LNCaP clone FGC (cell line): Measurements from ENCODE around the gene ENOSF1.

Experiments used
- DNase-seq: peaks from one replicate; pipeline ENCODE4 v3.0.0-alpha.2; 2011; ENCODE audit warnings: low read depth
- H3K4me3 ChIP-seq: 2 replicates; pipeline ENCODE4 v1.5.1; 2011; ENCODE audit warnings: mild to moderate bottlenecking, low read depth, low read length, control low read depth
- TF ChIP-seq, protein P1 (sequence below): IDR thresholded peaks from 2 replicates; pipeline ENCODE4 v1.5.1; 2012; ENCODE audit warnings: mild to moderate bottlenecking; ENCODE audit not compliant: control insufficient read depth, insufficient read depth; ENCODE audit errors: extremely low read depth

ENOSF1 gene

DNA sequence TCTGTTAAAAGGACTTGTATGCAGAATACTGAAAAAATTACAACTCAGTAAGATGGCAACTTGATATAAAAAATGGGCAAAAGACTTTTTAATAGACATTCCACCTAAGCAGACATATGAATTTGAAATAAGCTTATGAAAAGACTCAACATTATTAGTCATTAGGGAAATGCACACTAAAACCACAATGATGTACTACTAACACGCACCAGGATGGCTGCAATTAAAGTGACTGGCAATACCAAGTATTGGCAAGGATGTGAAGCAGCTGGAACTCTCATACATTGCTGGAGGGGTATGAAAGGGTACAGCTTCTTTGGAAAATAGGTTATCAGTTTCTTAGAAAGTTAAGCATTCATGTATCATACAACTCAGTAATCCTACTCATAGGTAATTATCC lies 3.2 kb upstream of the ENOSF1 start:
- TF ChIP-seq, protein P1, sequence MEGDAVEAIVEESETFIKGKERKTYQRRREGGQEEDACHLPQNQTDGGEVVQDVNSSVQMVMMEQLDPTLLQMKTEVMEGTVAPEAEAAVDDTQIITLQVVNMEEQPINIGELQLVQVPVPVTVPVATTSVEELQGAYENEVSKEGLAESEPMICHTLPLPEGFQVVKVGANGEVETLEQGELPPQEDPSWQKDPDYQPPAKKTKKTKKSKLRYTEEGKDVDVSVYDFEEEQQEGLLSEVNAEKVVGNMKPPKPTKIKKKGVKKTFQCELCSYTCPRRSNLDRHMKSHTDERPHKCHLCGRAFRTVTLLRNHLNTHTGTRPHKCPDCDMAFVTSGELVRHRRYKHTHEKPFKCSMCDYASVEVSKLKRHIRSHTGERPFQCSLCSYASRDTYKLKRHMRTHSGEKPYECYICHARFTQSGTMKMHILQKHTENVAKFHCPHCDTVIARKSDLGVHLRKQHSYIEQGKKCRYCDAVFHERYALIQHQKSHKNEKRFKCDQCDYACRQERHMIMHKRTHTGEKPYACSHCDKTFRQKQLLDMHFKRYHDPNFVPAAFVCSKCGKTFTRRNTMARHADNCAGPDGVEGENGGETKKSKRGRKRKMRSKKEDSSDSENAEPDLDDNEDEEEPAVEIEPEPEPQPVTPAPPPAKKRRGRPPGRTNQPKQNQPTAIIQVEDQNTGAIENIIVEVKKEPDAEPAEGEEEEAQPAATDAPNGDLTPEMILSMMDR: no peak
- DNase-seq: no peak
- no peak overlapping the region for H3K4me3 ChIP-seq

DNA sequence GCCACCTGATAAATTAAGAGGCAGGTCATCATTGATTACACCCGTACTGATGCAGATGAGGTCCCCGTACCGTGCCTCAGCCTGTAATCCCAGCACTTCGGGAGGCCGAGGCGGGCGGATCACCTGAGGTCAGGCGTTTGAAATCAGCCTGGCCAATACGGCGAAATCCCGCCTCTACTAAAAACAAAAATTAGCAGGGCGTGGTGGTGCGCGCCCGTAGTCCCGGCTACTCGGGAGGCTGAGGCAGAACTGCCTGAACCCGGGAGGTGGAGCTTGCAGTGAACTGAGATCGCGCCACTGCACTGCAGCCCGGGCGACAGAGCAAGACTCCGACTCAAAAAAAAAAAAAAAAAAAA lies 683 bp upstream of the ENOSF1 start:
- no peak for DNase-seq
- TF ChIP-seq, protein P1: no peak
- peak overlapping the region; percentile 97 for H3K4me3 ChIP-seq

DNA sequence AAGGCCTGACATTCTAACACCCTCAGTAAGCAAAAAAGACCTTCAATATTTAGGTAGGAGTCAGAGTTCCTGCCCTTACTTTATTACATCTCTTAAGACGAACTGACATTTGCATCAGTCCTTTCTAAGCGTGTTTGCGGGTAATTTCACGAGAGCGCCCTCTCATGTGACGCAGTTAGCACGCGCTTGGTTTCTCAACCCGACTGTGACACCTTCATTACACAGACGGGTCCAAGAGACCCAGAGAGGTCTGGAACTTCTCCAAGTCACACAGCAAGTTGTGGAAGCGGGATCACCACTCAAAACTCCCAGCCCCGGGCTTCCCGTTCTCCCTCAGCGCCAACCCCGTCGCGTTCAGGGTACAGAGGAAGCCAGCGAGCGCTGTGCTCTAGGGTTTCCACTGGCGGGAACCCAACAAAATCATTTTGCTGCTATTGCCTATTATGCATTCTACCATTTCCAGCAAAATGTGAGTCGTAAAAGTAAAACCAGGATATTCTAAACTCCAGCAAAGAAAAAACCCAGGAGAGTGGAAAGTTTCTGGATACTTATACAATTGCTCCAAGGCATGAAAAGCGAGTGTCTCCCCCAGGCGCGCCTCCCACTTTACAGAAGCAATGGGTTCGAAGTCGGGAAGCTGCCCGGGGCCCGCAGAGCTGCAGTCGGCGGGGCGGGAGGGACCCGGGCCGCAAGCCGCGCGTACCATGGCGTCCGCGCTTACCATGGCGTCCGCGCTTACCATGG lies 601 bp downstream of the ENOSF1 start:
- H3K4me3 ChIP-seq: peak overlapping the region; percentile 97
- TF ChIP-seq, protein P1: peak; percentile 48
- peak; percentile 76 for DNase-seq

DNA sequence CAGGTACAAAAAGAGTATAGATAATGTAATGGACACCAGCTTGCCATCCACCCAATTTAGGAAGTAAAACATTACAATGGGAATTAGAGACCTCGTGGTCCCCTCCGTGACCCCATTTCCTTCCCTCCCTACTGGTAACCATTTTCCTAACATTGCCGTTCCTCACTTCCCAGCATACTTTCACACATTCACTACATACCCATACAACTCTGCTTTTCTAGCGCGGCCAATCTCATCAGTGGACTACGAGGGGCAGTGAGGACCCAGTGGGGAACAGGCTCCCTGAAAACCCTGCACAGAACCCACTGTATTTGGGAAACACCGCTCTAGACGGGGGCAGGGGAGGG lies 1.1 kb downstream of the ENOSF1 start:
- H3K4me3 ChIP-seq: peak overlapping the region; percentile 97
- DNase-seq: no peak
- TF ChIP-seq, protein P1: no peak

DNA sequence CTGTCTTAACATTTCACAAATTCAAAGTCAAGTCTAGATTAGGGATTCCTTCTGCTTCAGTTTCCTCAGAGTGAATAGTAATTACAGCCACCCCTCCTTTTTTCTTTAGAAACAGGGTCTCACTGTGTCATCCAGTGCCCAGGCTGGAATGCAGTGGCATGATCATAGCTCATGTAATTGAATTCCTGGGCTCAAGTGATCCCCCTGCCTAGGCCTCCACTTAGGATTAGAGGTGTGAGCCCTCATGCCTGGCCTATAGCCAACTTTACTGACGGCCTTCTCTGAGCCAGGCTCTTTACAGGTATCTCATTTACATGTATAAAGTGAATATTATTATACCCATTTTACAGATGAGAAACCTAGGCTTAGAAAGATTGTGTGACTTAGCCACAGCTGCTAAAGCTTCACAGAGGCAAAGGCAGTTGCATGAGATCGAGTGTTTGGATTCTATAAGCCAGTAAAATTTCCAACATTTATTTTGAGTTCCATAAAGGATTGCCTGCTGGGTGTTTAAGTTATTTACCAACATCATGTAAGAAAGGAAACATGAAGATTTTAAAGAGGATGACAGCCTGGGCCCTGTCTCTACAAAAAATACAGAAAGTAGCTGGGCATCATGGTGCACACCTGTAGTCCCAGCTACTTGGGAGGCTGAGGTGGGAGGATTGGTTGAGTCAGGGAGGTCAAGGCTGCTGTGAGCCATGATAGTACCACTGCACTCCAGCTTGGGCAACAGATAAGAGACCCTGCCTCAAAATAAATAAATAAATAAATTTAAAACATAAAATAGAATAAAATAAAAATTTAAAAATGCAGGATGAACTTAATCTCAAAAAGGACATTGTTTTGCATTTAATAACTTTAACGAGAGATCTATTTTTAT lies 1.8 kb downstream of the ENOSF1 start:
- peak overlapping the region; percentile 97 for H3K4me3 ChIP-seq
- no peak for DNase-seq
- TF ChIP-seq, protein P1: no peak

DNA sequence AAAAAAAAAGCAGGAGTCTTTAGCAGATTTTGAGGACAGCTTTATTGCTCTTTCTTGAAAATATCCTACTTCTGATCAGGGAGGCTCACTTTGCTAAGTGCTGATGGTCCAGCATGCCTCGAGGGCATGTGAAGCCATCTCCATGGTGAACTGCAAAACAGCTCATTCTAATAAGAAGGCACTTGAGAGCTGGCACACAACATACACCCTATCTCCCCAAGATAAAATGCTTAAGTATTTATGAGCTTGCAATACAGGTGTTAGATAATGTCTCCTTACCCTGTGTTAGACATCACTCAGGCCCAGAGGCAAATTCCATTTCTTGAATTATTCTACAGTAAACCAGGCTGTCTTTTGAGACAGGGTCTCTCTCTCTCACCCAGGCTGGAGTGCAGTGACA lies 2.7 kb downstream of the ENOSF1 start:
- TF ChIP-seq, protein P1: no peak
- H3K4me3 ChIP-seq: no peak overlapping the region
- no peak for DNase-seq
